Stimulated activated CD8-positive, alpha-beta memory T cell treated with anti-CD3 and anti-CD28 coated beads, Interleukin-4, amount 100 ng/mL, for 24 hours (primary cell): ENCODE results near the gene GLIS1.
"Not testable (repeated sequence)": the region's sequence is repeated elsewhere in the genome, so short reads cannot be mapped to it uniquely, and the experiment has no call there.

Experiments
- DNase-seq: peaks from one replicate; pipeline ENCODE4 v3.0.0-alpha.2; 2020; ENCODE audit warnings: low read depth

Gene GLIS1

GRCh38 chr1:53739109-53739681, at the start of gene GLIS1:
GLIS1 (minus strand) TSS chr1:53739164; CDS start chr1:53738064, 1,100 bp downstream.
- DNase-seq: peak; percentile 50

GRCh38 chr1:53787655-53788054, 48.7 kb upstream of the GLIS1 start:
- DNase-seq: no peak

- DNase-seq: no peak
Measured at GRCh38 chr1:53783056-53783455, 44.1 kb upstream of the GLIS1 start.

- DNase-seq: no peak
Measured at GRCh38 chr1:53781654-53782053, 42.7 kb upstream of the GLIS1 start.

GRCh38 chr1:53777272-53777671, 38.3 kb upstream of the GLIS1 start:
- no peak for DNase-seq

- no peak for DNase-seq
Measured at GRCh38 chr1:53771648-53772047, 32.7 kb upstream of the GLIS1 start.

- no peak for DNase-seq
Measured at GRCh38 chr1:53769780-53770179, 30.8 kb upstream of the GLIS1 start.

- DNase-seq: no peak
Measured at GRCh38 chr1:53769184-53769583, 30.2 kb upstream of the GLIS1 start.

GRCh38 chr1:53766831-53767405, 28.0 kb upstream of the GLIS1 start:
- DNase-seq: no peak

- DNase-seq: no peak
Measured at GRCh38 chr1:53766194-53766742, 27.3 kb upstream of the GLIS1 start.

- no peak for DNase-seq
Measured at GRCh38 chr1:53765657-53766056, 26.7 kb upstream of the GLIS1 start.

- DNase-seq: no peak
Measured at GRCh38 chr1:53763911-53764310, 24.9 kb upstream of the GLIS1 start.

- DNase-seq: no peak
Measured at GRCh38 chr1:53763461-53763860, 24.5 kb upstream of the GLIS1 start.

- not testable (repeated sequence) for DNase-seq
Measured at GRCh38 chr1:53760497-53760896, 21.5 kb upstream of the GLIS1 start.

- no peak for DNase-seq
Measured at GRCh38 chr1:53755874-53756273, 16.9 kb upstream of the GLIS1 start.

- no peak for DNase-seq
Measured at GRCh38 chr1:53754484-53755312, 15.7 kb upstream of the GLIS1 start.

- no peak for DNase-seq
Measured at GRCh38 chr1:53752281-53752680, 13.3 kb upstream of the GLIS1 start.

GRCh38 chr1:53747841-53748240, 8.9 kb upstream of the GLIS1 start:
- DNase-seq: no peak

GRCh38 chr1:53740621-53741105, 1.7 kb upstream of the GLIS1 start:
- no peak for DNase-seq

- no peak for DNase-seq
Measured at GRCh38 chr1:53738205-53739108, 507 bp downstream of the GLIS1 start.

GRCh38 chr1:53737648-53738204, 1.2 kb downstream of the GLIS1 start:
- DNase-seq: no peak
